A673 (cell line): Measurements from ENCODE around the gene ATP11C.

Experiments used
- EZH2 ChIP-seq: fragments of 200-600 bp; sonication (generic); IDR thresholded peaks from 2 replicates; pipeline ENCODE4 v1.6.1; 2017; ENCODE audit warnings: borderline replicate concordance, low read depth, mild to moderate bottlenecking, mixed read lengths, antibody characterized with exemption, low read length; ENCODE audit not compliant: poor library complexity, severe bottlenecking
- TF ChIP-seq, protein P1 (sequence below): fragments of 300-800, 200-600 bp; sonication (generic); conservative IDR thresholded peaks from 2 replicates; pipeline ENCODE4 v1.5.1; 2017; ENCODE audit warnings: low read depth, mild to moderate bottlenecking, antibody characterized with exemption, low read length, moderate library complexity, mixed read lengths

DNA sequence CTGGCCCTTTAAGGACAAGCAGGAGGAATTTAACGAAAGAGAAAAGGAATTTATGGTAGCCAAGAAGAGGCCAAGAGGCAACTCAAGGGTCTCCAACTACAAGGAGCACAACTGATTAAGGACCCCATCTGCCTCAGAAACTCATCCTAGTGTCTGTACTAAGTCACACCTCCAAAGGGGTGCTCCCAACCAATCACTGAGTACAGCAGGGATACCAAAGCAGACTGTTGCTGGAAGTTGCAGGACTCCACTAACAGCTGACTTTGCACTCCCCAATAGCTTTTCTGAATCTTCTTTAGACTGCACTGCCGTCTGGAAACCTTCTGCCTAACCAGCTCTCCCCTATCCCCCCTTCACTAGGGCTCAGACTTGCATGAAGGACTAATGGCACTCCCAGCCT, 50.6 kb downstream of the ATP11C start:
- TF ChIP-seq, protein P1, sequence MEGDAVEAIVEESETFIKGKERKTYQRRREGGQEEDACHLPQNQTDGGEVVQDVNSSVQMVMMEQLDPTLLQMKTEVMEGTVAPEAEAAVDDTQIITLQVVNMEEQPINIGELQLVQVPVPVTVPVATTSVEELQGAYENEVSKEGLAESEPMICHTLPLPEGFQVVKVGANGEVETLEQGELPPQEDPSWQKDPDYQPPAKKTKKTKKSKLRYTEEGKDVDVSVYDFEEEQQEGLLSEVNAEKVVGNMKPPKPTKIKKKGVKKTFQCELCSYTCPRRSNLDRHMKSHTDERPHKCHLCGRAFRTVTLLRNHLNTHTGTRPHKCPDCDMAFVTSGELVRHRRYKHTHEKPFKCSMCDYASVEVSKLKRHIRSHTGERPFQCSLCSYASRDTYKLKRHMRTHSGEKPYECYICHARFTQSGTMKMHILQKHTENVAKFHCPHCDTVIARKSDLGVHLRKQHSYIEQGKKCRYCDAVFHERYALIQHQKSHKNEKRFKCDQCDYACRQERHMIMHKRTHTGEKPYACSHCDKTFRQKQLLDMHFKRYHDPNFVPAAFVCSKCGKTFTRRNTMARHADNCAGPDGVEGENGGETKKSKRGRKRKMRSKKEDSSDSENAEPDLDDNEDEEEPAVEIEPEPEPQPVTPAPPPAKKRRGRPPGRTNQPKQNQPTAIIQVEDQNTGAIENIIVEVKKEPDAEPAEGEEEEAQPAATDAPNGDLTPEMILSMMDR = no peak
- no peak for TF ChIP-seq EZH2
